GM19395 (cell line): Measurements from ENCODE around the gene DPEP3.
"Not testable (repeated sequence)": the region's sequence is repeated elsewhere in the genome, so short reads cannot be mapped to it uniquely, and the experiment has no call there.

Experiments used
- ATAC-seq: cut with Tn5 transposase; IDR thresholded peaks from one replicate; pipeline ENCODE4 v1.9.1; 2021; ENCODE audit warnings: mild to moderate bottlenecking, moderate library complexity; ENCODE audit not compliant: unreplicated experiment

The DPEP3 gene

DNA sequence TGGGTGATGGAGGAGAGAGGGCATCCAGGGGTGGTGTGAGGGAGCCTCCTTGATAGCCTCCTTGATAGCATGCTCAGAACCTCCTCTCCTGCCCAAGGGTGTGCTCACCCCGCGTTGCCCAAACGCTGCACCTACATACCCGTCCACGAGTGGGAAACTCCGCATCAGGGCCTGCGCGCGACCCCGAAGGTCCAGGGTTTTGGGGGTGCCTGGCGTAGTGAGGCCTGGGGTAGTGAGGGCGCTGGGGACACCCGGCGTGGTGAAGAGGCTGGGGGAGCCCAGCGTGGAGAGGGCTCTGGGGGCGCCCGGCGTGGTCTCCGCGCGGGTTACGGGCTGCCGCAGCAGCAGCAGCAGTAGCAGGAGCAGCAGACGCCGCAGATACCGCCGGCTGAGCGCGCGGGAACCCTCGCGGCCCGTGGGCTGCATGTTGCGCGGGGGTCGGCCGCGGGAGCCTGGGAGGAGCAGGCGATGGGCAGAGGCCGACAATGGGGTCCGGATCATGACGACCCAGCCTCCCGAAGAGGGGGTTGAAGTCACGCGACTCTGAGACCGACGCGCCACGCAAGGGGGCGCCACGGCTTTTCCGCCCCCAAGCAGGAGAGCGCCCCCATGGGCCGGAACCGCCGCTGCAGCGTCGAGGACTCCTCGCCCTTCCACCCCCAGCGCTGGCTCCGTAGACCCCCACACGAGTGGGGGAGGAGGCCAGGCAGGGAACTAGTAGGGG lies at the start of gene DPEP3:
DPEP3 (minus strand) TSS at position 545 of the 724 bp plus-strand sequence; CDS start at position 426, 119 bp downstream.
- no peak for ATAC-seq

- no peak for ATAC-seq
These were observed 48.7 kb upstream of the DPEP3 start for GRCh38 chr16:68028996-68029395.

- ATAC-seq: peak; percentile 77
These were observed 42.6 kb upstream of the DPEP3 start, which contains the start of the genes DDX28 and DUS2 for GRCh38 chr16:68022728-68023537. TSS of gene DDX28 (minus strand) at chr16:68023232. CDS start at chr16:68023202, 30 bp downstream. TSS of gene DUS2 (plus strand) at chr16:68023284. CDS start at chr16:68038024, 14,740 bp downstream.

- ATAC-seq: no peak
These were observed 42.0 kb upstream of the DPEP3 start for GRCh38 chr16:68022278-68022727.

GRCh38 chr16:68021490-68021889 lies 41.2 kb upstream of the DPEP3 start:
- ATAC-seq: no peak

GRCh38 chr16:68019167-68019680 lies 38.9 kb upstream of the DPEP3 start:
- ATAC-seq: no peak

- no peak for ATAC-seq
These were observed 35.4 kb upstream of the DPEP3 start, which contains the start of gene DPEP2NB for GRCh38 chr16:68015681-68016080. TSS of gene DPEP2NB (minus strand) at chr16:68015911. CDS start at chr16:68015770, 141 bp downstream.

GRCh38 chr16:68013440-68013839 lies 33.1 kb upstream of the DPEP3 start:
- no peak for ATAC-seq

- not testable (repeated sequence) for ATAC-seq
These were observed 29.6 kb upstream of the DPEP3 start for GRCh38 chr16:68009872-68010271.

GRCh38 chr16:68009157-68009735 lies 28.9 kb upstream of the DPEP3 start:
- ATAC-seq: no peak

DNA sequence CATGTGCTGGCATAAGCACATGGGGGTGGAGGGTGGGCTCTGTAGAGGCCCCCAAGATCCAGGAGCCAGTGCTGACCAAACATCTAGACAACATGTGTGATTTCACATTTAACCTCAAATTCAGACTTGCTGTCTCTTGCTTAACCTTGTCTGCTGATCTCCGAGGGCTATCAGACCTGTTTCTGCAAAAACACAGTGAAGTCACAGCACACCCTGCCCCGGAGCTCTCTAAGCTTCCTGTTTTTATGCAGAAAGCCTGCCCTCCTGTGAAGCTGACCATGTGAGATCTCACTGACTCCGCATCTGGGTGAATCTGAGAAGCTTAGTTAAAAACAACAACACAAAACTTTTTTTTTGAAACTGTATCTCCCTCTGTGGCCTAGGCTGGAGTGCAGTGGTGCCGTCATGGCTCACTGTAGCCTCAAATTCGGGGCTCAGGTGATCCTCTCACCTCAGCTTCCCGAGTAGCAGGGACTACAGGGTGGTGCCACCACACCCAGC lies 25.5 kb upstream of the DPEP3 start:
- no peak for ATAC-seq

- ATAC-seq: no peak
These were observed 24.9 kb upstream of the DPEP3 start for GRCh38 chr16:68005211-68005610.

GRCh38 chr16:68003031-68003430 lies 22.7 kb upstream of the DPEP3 start:
- no peak for ATAC-seq

DNA sequence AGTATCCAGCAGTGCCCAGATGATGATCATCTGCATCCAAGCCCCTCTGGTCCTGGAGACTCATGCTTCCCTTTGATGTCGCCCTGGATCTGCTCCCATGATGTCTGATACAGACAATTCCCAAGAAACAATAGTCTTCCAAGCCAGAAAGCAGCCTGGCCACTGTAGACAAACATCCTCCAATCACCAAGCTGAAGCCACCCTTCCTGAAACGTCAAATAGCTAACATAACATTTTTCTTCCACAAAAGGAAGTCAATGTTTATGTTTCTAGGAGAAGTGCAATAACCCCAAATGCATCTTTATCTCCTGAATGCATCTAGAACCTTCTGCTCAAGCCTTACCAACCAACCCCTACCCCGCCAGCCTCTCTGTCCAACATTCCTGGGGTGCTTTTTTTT lies 20.2 kb upstream of the DPEP3 start:
- ATAC-seq: no peak

DNA sequence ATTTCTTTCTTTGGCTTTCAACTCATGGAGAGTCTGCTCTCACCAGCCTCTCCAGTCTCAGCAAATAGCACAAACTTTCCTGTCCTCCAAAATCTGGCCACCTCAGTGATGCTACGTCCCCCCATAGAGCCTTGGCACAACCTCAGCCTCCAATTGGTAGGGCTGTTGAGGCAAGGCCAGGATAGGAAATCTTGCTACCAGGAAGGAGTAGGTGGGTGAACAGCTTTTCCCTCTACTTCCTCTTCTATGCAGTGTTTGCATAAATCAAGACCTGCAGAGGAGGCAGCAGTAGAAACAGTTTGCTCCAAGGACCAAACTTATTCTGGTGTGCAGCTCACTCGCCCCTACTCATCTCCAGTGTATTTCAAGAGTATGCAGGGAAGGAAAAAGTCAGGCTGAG lies 19.7 kb upstream of the DPEP3 start:
- ATAC-seq: no peak

DNA sequence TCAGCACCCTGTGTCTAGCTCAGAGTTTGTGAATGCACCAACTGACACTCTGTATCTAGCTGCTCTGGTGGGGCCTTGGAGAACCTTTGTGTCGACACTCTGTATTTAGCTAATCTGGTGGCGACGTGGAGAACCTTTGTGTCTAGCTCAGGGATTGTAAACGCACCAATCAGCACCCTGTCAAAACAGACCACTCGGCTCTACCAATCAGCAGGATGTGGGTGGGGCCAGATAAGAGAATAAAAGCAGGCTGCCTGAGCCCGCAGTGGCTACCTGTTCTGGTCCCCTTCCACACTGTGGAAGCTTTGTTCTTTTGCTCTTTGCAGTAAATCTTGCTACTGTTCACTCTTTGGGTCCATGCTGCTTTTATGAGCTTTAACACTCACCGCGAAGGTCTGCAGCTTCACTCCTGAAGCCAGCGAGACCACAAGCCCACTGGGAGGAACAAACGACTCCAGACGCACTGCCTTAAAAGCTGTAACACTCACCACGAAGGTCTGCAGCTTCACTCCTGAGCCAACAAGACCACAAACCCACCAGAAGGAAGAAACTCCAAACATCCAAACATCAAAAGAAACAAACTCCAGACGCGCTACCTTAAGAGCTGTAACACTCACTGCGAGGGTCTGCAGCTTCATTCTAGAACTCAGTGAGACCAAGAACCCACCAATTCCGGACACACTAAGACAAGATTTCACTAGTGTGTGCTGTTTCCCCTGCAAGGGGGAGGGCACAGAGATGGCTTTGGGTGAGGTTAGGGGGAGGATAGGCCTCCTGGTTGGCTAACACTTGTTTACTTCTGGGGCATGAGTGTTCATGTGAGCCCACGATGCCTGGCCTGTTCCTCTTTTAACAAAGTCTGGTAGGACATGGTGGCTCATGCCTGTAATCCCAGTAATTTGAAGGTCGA lies 18.7 kb upstream of the DPEP3 start, which contains the start of gene DPEP2:
DPEP2 (minus strand) TSS at position 706 of the 910 bp plus-strand sequence. CDS start 6,272 bp downstream, outside the sequence.
- ATAC-seq: not testable (repeated sequence)

DNA sequence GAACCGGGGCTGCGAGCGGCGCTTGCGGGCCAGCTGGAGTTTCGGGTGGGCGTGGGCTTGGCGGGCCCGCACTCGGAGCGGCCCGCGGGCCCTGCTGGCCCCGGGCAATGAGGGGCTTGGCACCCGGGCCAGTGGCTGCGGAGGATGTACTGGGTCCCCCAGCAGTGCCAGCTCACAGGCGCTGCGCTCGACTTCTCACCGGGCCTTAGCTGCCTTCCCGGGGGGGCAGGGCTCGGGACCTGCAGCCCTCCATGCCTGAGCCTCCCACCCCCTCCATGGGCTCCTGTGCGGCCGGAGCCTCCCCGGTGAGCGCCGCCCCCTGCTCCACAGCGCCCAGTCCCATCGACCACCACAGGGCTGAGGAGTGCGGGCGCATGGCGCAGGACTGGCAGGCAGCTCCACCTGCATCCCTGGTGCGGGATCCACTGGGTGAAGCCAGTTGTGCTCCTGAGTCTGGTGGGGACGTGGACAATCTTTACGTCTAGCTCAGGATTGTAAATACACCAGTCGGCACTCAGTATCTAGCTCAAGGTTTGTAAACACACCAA lies 18.0 kb upstream of the DPEP3 start:
- not testable (repeated sequence) for ATAC-seq

GRCh38 chr16:67996666-67997065 lies 16.4 kb upstream of the DPEP3 start:
- no peak for ATAC-seq

- ATAC-seq: no peak
These were observed 15.1 kb upstream of the DPEP3 start for GRCh38 chr16:67995423-67995822.
